ENCODE measurements around the gene PDE4D. TPM values are rescaled to one million over a fixed set of nuclear protein-coding genes. Genes with fewer than 3 reads are reported as not detected.

The PDE4D gene
- total RNA-seq, 2 experiments from 2014 or later: 75.5 to 80.7 TPM

DNA sequence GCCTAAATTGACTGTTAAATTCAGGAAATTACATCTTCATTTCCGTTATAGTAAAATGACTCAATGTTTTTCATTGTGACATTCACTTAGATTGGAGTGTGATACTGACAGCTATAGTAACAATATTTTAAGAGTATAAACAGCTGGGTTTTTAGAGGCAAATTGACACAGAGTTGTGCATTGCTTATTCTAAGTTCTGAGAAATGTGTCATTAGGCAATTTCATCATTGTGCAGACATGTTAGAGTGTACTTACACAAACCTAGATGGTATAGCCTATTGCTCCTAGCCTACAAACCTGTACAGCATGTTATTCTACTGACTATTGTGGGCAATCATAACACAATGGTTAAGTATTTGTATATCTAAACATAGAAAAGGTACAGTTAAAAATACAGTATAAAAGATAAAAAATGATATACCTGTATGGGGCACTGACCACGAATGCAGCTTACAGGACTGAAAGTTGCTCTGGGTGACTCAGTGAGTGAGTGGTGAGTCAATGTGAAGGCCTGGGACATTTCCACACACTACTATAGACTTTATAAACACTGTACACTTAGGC is 132.7 kb downstream of the PDE4D start:
- ChIA-PET CTCF (interaction anchor here (1.7 kb wide), 1 partner anchor 39 kb away, joined by 4 read pairs; no protein-coding TSS in a partner anchor), POLR2A (no interaction called here)
- peak; percentile 91 for ATAC-seq
- H3K27me3 Mint-ChIP-seq: peaks cover 7% of the 10 kb centered on the region
- peak overlapping the region; percentile 38 for H3K27ac Mint-ChIP-seq
- TF ChIP-seq, protein P1, sequence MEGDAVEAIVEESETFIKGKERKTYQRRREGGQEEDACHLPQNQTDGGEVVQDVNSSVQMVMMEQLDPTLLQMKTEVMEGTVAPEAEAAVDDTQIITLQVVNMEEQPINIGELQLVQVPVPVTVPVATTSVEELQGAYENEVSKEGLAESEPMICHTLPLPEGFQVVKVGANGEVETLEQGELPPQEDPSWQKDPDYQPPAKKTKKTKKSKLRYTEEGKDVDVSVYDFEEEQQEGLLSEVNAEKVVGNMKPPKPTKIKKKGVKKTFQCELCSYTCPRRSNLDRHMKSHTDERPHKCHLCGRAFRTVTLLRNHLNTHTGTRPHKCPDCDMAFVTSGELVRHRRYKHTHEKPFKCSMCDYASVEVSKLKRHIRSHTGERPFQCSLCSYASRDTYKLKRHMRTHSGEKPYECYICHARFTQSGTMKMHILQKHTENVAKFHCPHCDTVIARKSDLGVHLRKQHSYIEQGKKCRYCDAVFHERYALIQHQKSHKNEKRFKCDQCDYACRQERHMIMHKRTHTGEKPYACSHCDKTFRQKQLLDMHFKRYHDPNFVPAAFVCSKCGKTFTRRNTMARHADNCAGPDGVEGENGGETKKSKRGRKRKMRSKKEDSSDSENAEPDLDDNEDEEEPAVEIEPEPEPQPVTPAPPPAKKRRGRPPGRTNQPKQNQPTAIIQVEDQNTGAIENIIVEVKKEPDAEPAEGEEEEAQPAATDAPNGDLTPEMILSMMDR (IDR thresholded peaks at IDR 0.05): no peak
- intact Hi-C loops (cut with micrococcal nuclease): no loop called here
- H3K4me3 Mint-ChIP-seq: no peak overlapping the region
- no peaks in the 10 kb centered on the region for H3K9me3 Mint-ChIP-seq
- peak; percentile 59 for DNase-seq
- no peaks in the 10 kb centered on the region for H3K36me3 Mint-ChIP-seq (ENCODE audit: low read depth)
- no peaks in the 10 kb centered on the region for H3K4me1 Mint-ChIP-seq (ENCODE audit: low read depth)

DNA sequence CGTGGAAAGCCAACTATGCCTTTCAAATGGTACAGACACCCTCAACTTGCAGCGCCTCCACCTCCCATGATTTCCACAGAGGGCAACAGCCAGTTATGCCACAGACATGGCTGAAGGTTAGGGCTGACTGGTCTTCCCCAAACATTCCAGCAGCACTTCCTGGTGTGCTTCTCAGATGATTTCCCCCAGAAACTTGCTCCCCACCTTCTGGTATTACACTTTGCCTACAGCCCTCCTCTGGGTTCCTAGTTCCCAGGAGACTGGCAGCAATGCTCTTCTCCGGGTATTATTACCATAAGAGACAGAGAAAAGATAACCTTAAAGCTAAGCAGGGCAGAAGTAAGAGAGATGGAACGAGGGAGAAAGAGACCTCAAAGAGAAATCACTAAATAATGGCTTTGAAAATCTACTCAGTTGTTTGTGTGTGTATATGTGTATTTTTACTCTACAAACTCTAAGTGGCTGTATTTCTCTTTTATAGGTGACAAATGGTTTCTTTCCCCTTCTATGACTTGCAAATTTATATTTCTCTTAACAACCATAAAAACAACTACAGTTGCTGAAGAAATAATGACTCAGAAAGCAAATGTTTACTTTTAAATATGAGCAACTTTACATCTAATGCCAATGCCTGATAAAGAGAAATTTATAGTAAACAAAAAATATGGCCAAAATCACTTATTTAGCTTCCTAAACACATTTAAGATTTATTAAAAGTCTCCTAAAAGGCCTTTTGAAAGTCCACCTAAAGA is 133.8 kb downstream of the PDE4D start:
- Mint-ChIP-seq H3K4me3 (no peak overlapping the region), H3K27ac (no peak overlapping the region), H3K4me1 (ENCODE audit: low read depth) (no peaks in the 10 kb centered on the region), H3K27me3 (no peaks in the 10 kb centered on the region), H3K9me3 (no peaks in the 10 kb centered on the region), H3K36me3 (ENCODE audit: low read depth) (no peaks in the 10 kb centered on the region)
- POLR2A ChIA-PET: no interaction called here
- intact Hi-C loops (cut with micrococcal nuclease): no loop called here
- TF ChIP-seq, protein P1 (IDR thresholded peaks at IDR 0.05): no peak
- DNase-seq (no peak), ATAC-seq (no peak)
- CTCF ChIA-PET: interaction anchor here (1.7 kb wide), 1 partner anchor 41 kb away, joined by 4 read pairs; no protein-coding TSS in a partner anchor

DNA sequence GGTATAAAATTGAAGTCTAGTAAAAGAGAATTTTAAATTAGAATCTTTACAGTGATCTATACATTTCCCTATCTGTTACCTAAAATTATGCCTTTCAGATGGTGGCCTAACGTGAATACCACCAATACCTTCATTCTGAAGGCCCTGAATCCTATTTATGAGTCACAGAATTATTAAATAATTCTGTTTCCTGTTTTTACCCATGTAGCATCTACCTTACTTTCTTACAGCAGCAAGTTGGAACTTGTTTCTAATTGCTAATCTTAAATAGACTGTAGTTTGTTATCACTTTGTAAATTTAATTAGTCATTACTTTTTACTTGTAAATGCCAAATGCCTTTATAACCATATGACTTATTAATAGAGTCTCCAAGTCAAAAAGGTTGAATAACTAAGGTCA is 135.0 kb downstream of the PDE4D start:
- no peaks in the 10 kb centered on the region for H3K36me3 Mint-ChIP-seq (ENCODE audit: low read depth)
- CTCF ChIA-PET: interaction anchor here (1.0 kb wide), 1 partner anchor 11 kb away, joined by 3 read pairs; no protein-coding TSS in a partner anchor
- TF ChIP-seq, protein P1 (IDR thresholded peaks at IDR 0.05): no peak
- intact Hi-C loops (cut with micrococcal nuclease): no loop called here
- H3K27ac Mint-ChIP-seq: no peak overlapping the region
- no peaks in the 10 kb centered on the region for H3K4me1 Mint-ChIP-seq (ENCODE audit: low read depth)
- H3K4me3 Mint-ChIP-seq: no peak overlapping the region
- no peak for DNase-seq
- no peaks in the 10 kb centered on the region for H3K9me3 Mint-ChIP-seq
- no peaks in the 10 kb centered on the region for H3K27me3 Mint-ChIP-seq
- ATAC-seq: no peak
- POLR2A ChIA-PET: no interaction called here

DNA sequence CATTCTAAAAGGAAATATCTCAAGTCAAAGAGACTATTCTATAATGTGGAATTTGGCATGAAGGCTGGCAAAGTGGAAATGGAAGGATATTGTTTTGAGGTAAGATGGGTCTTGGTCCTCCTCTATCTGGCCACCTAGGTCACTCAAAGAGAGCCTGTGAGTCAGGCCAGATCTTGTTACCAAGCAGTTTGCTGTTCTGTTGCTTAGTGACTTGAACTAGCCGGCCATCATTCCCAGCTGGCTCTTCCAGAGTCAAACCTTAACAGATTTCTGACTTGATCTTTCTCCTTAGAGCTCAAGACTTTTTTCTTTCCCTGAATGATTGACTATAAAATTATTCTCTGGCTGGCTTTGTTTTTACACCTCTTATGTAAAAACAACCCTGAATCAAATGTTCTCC is 136.1 kb downstream of the PDE4D start:
- Mint-ChIP-seq H3K36me3 (ENCODE audit: low read depth) (no peaks in the 10 kb centered on the region), H3K4me1 (ENCODE audit: low read depth) (no peaks in the 10 kb centered on the region), H3K27me3 (no peaks in the 10 kb centered on the region), H3K27ac (no peak overlapping the region), H3K9me3 (no peaks in the 10 kb centered on the region), H3K4me3 (no peak overlapping the region)
- ATAC-seq (no peak), DNase-seq (no peak)
- ChIA-PET CTCF (interaction anchor here (0.9 to 1.4 kb wide), 3 partner anchors 12 to 84 kb away, joined by 3 read pairs; no protein-coding TSS in a partner anchor), POLR2A (no interaction called here)
- TF ChIP-seq, protein P1 (IDR thresholded peaks at IDR 0.05): no peak
- intact Hi-C loops (cut with micrococcal nuclease): no loop called here

DNA sequence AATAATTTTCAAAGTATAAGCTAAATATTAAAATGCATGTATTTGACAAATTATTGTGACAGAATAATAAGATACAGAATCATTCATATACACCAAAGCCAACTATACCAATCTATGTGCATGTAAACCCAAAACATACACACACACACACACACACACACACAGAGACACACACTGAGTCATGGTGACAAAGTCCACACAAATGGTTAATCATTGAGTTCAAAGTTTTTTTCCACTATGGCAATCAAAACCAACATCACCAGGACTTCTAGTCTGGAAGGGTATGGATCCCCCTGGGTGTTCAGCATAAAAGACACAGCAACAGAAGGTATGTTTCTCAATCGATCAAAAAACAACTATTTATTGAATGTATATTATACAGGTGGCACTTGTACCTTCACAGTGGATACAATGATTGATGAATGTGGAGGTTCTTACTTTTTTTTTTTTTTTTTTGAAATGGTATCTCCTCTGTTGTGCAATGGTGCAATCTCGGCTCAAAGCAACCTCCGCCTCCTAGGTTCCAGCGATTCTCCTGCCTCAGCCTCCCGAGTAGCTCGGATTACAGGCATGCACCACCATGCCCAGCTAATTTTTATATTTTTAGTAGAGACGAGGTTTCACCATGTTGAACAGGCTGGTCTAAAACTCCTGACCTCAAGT is 137.0 kb downstream of the PDE4D start:
- H3K27me3 Mint-ChIP-seq: no peaks in the 10 kb centered on the region
- DNase-seq (no peak), ATAC-seq (no peak)
- no peaks in the 10 kb centered on the region for H3K36me3 Mint-ChIP-seq (ENCODE audit: low read depth)
- CTCF ChIA-PET: interaction anchor here (1.4 kb wide), 1 partner anchor 83 kb away, joined by 3 read pairs; no protein-coding TSS in a partner anchor
- H3K27ac Mint-ChIP-seq: no peak overlapping the region
- no peaks in the 10 kb centered on the region for H3K9me3 Mint-ChIP-seq
- POLR2A ChIA-PET: no interaction called here
- TF ChIP-seq, protein P1 (IDR thresholded peaks at IDR 0.05): no peak
- intact Hi-C loops (cut with micrococcal nuclease): no loop called here
- H3K4me3 Mint-ChIP-seq: no peak overlapping the region
- H3K4me1 Mint-ChIP-seq (ENCODE audit: low read depth): no peaks in the 10 kb centered on the region
